HepG2 (cell line): Measurements from ENCODE around the gene PHB1. TPM values are rescaled to one million over a fixed set of nuclear protein-coding genes. Genes with fewer than 3 reads are reported as not detected.

Source experiments
- CEBPB ChIP-seq: IDR thresholded peaks from 2 replicates; pipeline ENCODE4 v1.6.1; 2011; ENCODE audit warnings: low read depth, low read length, improper control_type of control experiment, borderline replicate concordance
- CREB1 ChIP-seq, 2 experiments: fragments of 450-650 bp in 1 of 2; IDR thresholded peaks; 2 replicates each; pipeline ENCODE4 v1.6.1; 2016 to 2017; ENCODE audit warnings: control low read depth in 1 of 2, mild to moderate bottlenecking in 1 of 2, missing compliant biosample characterization in 1 of 2, missing genetic modification characterization in 1 of 2
- ELF3 ChIP-seq: IDR thresholded peaks from 2 replicates; pipeline ENCODE4 v1.6.1; 2016; ENCODE audit warnings: missing genetic modification reagents, missing compliant biosample characterization
- FIP1L1 ChIP-seq: fragments of 200-400 bp; formaldehyde crosslinking; IDR thresholded peaks from 2 replicates; pipeline ENCODE4 v1.6.1; 2018; ENCODE audit warnings: low read depth, mild to moderate bottlenecking, low read length, moderate library complexity, borderline replicate concordance; ENCODE audit not compliant: insufficient read depth
- HMG20A ChIP-seq: IDR thresholded peaks from 2 replicates; pipeline ENCODE4 v1.6.1; 2016; ENCODE audit warnings: borderline replicate concordance
- KLF16 ChIP-seq, 2 experiments: sonication (generic) in 1 of 2; formaldehyde crosslinking in 1 of 2; IDR thresholded peaks; 2 replicates each; pipeline versions ENCODE4 v1.6.1 to v1.8.0; 2016 to 2023; ENCODE audit warnings: missing genetic modification reagents in 2 of 2, missing compliant biosample characterization in 1 of 2
- KMT2B ChIP-seq: IDR thresholded peaks from 2 replicates; pipeline ENCODE4 v1.6.1; 2016; ENCODE audit warnings: missing genetic modification reagents, missing compliant biosample characterization
- MEIS2 ChIP-seq: sonication (generic); formaldehyde crosslinking; IDR thresholded peaks from 2 replicates; pipeline ENCODE4 v1.9.0; 2021; ENCODE audit warnings: mild to moderate bottlenecking, missing genetic modification reagents
- MXD1 ChIP-seq: sonication (generic); formaldehyde crosslinking; IDR thresholded peaks from 2 replicates; pipeline ENCODE4 v1.4.0; 2020; ENCODE audit warnings: mild to moderate bottlenecking, missing genetic modification reagents
- RARA ChIP-seq: IDR thresholded peaks from 2 replicates; pipeline ENCODE4 v1.6.1; 2016; ENCODE audit warnings: missing genetic modification reagents, missing compliant biosample characterization
- ZBTB3 ChIP-seq: sonication (generic); formaldehyde crosslinking; IDR thresholded peaks from 2 replicates; pipeline ENCODE4 v1.4.0; 2020; ENCODE audit warnings: low read depth, mild to moderate bottlenecking, moderate library complexity, missing genetic modification reagents, borderline replicate concordance
- ZNF501 ChIP-seq: sonication (generic); formaldehyde crosslinking; IDR thresholded peaks from 2 replicates; pipeline ENCODE4 v1.5.1; 2020; ENCODE audit warnings: mild to moderate bottlenecking, moderate library complexity, missing genetic modification reagents
- ZNF740 ChIP-seq: sonication (generic); formaldehyde crosslinking; IDR thresholded peaks from 2 replicates; pipeline ENCODE4 v1.4.0; 2020; ENCODE audit warnings: missing genetic modification reagents
- polyA plus RNA-seq, 8 experiments: library from polyadenylated mRNA; depleted of rRNA in 3 of 8; stranded (reverse) in 7 of 8; unstranded in 1 of 8; fragments of >200 nt; fragmentation: Illumina TruSeq in 4 of 8; extraction: Trizol in 4 of 8; gene quantifications; 2 replicates each; pipeline versions ENCODE4 v1.2.1 to v1.2.3, GENCODE V29; 2011 to 2016; ENCODE audit warnings: low read depth in 4 of 8, missing spikeins in 1 of 8, mixed read lengths in 1 of 8; ENCODE audit not compliant: insufficient read depth in 1 of 8
- total RNA-seq, 5 experiments: library from RNA; depleted of rRNA; stranded (reverse); fragments of >200 nt; fragmentation: Illumina TruSeq; extraction: Trizol; gene quantifications; 2 replicates each; pipeline ENCODE4 v1.2.3, GENCODE V29; 2016; ENCODE audit warnings: low read depth in 1 of 5
- TF ChIP-seq, protein P1 (sequence below): sonication (generic); formaldehyde crosslinking; IDR thresholded peaks from 2 replicates; pipeline ENCODE4 v1.4.0; 2020; ENCODE audit warnings: mild to moderate bottlenecking, missing genetic modification reagents
- TF ChIP-seq, protein P2 (sequence below): sonication (generic); formaldehyde crosslinking; IDR thresholded peaks from 2 replicates; pipeline ENCODE4 v1.8.1; 2023; ENCODE audit warnings: mild to moderate bottlenecking, missing genetic modification reagents
- TF ChIP-seq, protein P3 (sequence below): IDR thresholded peaks from 2 replicates; pipeline ENCODE4 v1.6.1; 2016; ENCODE audit warnings: missing biosample characterization, missing genetic modification reagents, low read depth

PHB1 gene
- total and polyA plus RNA-seq, 2 of the 13 experiments (the other 11 are each of a cell fraction or from before 2014, with no cell fraction given) = 515 to 688 TPM

GRCh38 chr17:49434821-49435670 is 20.4 kb upstream of the PHB1 start (continued):
- no peak for TF ChIP-seq CEBPB
- TF ChIP-seq KLF16 (CRISPR knock-in tag; IDR thresholded peaks at IDR 0.05) = 0 out of 4 replicates have a peak, but pooled peaks of 1 of the 2 experiments have one; percentile 23
- TF ChIP-seq, protein P1, sequence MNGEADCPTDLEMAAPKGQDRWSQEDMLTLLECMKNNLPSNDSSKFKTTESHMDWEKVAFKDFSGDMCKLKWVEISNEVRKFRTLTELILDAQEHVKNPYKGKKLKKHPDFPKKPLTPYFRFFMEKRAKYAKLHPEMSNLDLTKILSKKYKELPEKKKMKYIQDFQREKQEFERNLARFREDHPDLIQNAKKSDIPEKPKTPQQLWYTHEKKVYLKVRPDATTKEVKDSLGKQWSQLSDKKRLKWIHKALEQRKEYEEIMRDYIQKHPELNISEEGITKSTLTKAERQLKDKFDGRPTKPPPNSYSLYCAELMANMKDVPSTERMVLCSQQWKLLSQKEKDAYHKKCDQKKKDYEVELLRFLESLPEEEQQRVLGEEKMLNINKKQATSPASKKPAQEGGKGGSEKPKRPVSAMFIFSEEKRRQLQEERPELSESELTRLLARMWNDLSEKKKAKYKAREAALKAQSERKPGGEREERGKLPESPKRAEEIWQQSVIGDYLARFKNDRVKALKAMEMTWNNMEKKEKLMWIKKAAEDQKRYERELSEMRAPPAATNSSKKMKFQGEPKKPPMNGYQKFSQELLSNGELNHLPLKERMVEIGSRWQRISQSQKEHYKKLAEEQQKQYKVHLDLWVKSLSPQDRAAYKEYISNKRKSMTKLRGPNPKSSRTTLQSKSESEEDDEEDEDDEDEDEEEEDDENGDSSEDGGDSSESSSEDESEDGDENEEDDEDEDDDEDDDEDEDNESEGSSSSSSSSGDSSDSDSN (CRISPR knock-in tag) = no peak
- peak; percentile 65; the same call in 1 of the 2 replicates for TF ChIP-seq ZNF740 (CRISPR knock-in tag)
- TF ChIP-seq RARA = no peak
- TF ChIP-seq CREB1 (IDR thresholded peaks at IDR 0.05) = no peak
- TF ChIP-seq CREB1 (CRISPR knock-in tag; IDR thresholded peaks at IDR 0.05) = no peak
- TF ChIP-seq ELF3 (CRISPR knock-in tag) = no peak
- no peak for TF ChIP-seq MXD1
- TF ChIP-seq MEIS2 (CRISPR knock-in tag) = no peak
- no peak for TF ChIP-seq ZBTB3 (CRISPR knock-in tag)
- no peak for TF ChIP-seq KMT2B (CRISPR knock-in tag)
- TF ChIP-seq HMG20A (CRISPR knock-in tag) = no peak
- TF ChIP-seq ZNF501 (CRISPR knock-in tag) = no peak
- TF ChIP-seq FIP1L1 = no peak
- TF ChIP-seq, protein P2, sequence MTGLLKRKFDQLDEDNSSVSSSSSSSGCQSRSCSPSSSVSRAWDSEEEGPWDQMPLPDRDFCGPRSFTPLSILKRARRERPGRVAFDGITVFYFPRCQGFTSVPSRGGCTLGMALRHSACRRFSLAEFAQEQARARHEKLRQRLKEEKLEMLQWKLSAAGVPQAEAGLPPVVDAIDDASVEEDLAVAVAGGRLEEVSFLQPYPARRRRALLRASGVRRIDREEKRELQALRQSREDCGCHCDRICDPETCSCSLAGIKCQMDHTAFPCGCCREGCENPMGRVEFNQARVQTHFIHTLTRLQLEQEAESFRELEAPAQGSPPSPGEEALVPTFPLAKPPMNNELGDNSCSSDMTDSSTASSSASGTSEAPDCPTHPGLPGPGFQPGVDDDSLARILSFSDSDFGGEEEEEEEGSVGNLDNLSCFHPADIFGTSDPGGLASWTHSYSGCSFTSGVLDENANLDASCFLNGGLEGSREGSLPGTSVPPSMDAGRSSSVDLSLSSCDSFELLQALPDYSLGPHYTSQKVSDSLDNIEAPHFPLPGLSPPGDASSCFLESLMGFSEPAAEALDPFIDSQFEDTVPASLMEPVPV (CRISPR knock-in tag) = no peak
- TF ChIP-seq, protein P3, sequence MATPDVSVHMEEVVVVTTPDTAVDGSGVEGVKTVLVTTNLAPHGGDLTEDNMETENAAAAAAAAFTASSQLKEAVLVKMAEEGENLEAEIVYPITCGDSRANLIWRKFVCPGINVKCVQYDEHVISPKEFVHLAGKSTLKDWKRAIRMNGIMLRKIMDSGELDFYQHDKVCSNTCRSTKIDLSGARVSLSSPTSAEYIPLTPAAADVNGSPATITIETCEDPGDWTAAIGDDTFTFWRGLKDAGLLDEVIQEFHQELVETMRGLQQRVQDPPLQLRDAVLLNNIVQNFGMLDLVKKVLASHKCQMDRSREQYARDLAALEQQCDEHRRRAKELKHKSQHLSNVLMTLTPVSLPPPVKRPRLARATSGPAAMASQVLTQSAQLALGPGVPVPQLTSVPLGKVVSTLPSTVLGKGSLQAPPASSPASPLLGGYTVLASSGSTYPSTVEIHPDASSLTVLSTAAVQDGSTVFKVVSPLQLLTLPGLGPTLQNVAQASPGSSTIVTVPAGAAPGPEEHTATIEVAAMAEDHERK (CRISPR knock-in tag) = no peak
